GM10266 (cell line): ENCODE measurements around the gene RPS19BP1.

Source experiments
- DNase-seq: peaks from one replicate; pipeline ENCODE4 v3.0.0; 2012; ENCODE audit errors: extremely low spot score
- CTCF ChIP-seq: IDR thresholded peaks from 2 replicates; pipeline ENCODE4 v1.5.1; 2012; ENCODE audit warnings: mild to moderate bottlenecking, low read depth; ENCODE audit not compliant: control insufficient read depth, insufficient read depth; ENCODE audit errors: missing control alignments

RPS19BP1 gene

GRCh38 chr22:39482768-39483167, 49.8 kb downstream of the RPS19BP1 start:
- no peak for DNase-seq
- no peak for TF ChIP-seq CTCF

- DNase-seq, result no peak
- TF ChIP-seq CTCF, result no peak
Measured at GRCh38 chr22:39481595-39481994, 51.0 kb downstream of the RPS19BP1 start.

DNA sequence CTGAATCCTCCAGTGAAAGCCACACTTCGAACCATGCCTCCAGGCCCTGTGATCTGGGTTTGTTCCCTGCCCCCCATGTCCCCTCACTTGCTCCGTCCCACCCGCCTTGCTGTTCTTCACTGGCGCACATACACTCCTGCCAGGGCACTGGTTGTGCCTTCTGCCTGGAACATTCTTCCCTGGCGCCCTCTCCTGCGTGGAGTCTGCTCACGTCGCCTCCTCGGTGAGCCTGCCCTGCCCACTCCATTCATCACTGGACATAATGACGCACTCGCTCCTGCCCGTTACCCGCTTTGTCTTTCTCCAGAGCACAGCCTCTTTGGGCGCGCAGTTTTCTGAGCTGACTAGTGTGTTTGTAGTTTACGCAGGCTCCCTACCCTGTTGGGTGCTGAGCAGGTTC, 51.5 kb downstream of the RPS19BP1 start:
- DNase-seq, result no peak
- TF ChIP-seq CTCF, result no peak

- TF ChIP-seq CTCF, result no peak
- no peak for DNase-seq
Measured at GRCh38 chr22:39480557-39480956, 52.0 kb downstream of the RPS19BP1 start.

DNA sequence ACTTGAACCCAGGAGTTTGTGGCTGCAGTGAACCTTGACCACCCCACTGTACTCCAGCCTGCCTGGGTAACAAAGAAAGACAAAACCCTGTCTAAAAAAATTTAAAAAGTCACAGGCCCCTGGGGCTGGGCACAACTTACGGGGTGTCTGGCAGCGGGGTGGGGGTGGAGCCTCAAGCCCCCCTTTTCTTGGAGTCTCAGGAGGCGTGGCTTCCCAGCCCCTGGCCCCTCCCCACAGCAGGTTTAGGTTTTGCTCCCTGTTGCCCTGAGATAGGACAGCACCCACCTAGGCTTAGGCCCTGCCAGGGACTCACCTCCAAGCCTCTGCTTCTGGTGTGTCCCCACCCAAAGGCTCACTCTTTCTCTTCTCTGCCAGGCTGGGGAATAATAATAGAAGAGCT, 53.3 kb downstream of the RPS19BP1 start:
- no peak for DNase-seq
- TF ChIP-seq CTCF, result no peak
